Type B pancreatic cell (in vitro differentiated cells): Measurements from ENCODE around the gene BEST4. TPM values are rescaled to one million over a fixed set of nuclear protein-coding genes. Genes with fewer than 3 reads are reported as not detected.

Experiments used
- DNase-seq: peaks from one replicate; pipeline ENCODE4 v3.0.0; 2021; ENCODE audit warnings: mixed read lengths; ENCODE audit not compliant: unreplicated experiment; ENCODE audit errors: extremely low spot score
- H3K27ac Mint-ChIP-seq: 2 replicates; pipeline ENCODE4 v1.8.0; 2021; ENCODE audit warnings: mild to moderate bottlenecking, mixed read lengths
- H3K27me3 Mint-ChIP-seq: 2 replicates; pipeline ENCODE4 v1.8.0; 2021; ENCODE audit warnings: mixed read lengths
- H3K36me3 Mint-ChIP-seq: 2 replicates; pipeline ENCODE4 v1.8.0; 2021; ENCODE audit warnings: mixed read lengths
- H3K4me1 Mint-ChIP-seq: one replicate; pipeline ENCODE4 v1.8.0; 2021; ENCODE audit warnings: mixed read lengths; ENCODE audit not compliant: unreplicated experiment
- H3K4me3 Mint-ChIP-seq: 2 replicates; pipeline ENCODE4 v1.8.0; 2021; ENCODE audit warnings: mild to moderate bottlenecking, mixed read lengths
- H3K9me3 Mint-ChIP-seq: 2 replicates; pipeline ENCODE4 v1.8.0; 2021; ENCODE audit warnings: mixed read lengths
- CTCF ChIP-seq: fragments of 200-600 bp; sonication (generic); conservative IDR thresholded peaks from 2 replicates; pipeline ENCODE4 v1.5.0; 2021; ENCODE audit warnings: antibody characterized with exemption, mild to moderate bottlenecking
- total RNA-seq: library from RNA; stranded (reverse); gene quantifications from 2 replicates; pipeline ENCODE4 v1.2.1, GENCODE V29; 2021; ENCODE audit warnings: low replicate concordance

Gene BEST4
- total RNA-seq, 1 donor from 2014 or later, result 0.99 TPM

GRCh38 chr1:44759077-44759476 lies 28.9 kb downstream of the BEST4 start:
- no peak overlapping the region for H3K4me3 Mint-ChIP-seq
- no peaks in the 10 kb centered on the region for H3K4me1 Mint-ChIP-seq
- H3K27ac Mint-ChIP-seq, result no peak overlapping the region
- H3K9me3 Mint-ChIP-seq, result no peaks in the 10 kb centered on the region
- H3K27me3 Mint-ChIP-seq, result no peaks in the 10 kb centered on the region
- peaks cover 17% of the 10 kb centered on the region for H3K36me3 Mint-ChIP-seq
- TF ChIP-seq CTCF, result no peak
- no peak for DNase-seq

- no peak overlapping the region for H3K4me3 Mint-ChIP-seq
- H3K27ac Mint-ChIP-seq, result no peak overlapping the region
- H3K36me3 Mint-ChIP-seq, result peaks cover 5% of the 10 kb centered on the region
- no peaks in the 10 kb centered on the region for H3K27me3 Mint-ChIP-seq
- H3K9me3 Mint-ChIP-seq, result no peaks in the 10 kb centered on the region
- no peak for DNase-seq
- no peaks in the 10 kb centered on the region for H3K4me1 Mint-ChIP-seq
- no peak for TF ChIP-seq CTCF
Observed at GRCh38 chr1:44757420-44757819, 30.6 kb downstream of the BEST4 start.

DNA sequence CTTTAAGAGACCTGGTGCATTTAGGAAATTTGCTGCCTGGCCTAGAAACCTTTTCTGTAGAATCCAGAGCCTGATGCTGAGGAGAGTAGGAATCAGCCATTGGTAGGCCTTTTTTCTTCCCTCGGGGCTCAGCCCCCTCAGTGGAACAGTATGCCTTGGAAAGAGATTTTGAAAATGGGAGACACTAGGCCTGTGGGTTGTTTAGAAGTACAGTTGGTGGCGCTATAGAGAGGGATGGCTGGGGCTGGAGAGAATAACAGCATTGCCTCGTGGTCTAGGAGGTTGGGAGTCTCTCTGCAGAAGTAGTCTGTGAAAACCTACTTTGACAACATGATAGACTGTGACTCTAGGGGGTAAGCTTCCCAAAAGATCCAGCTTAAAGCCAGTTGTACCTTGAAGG lies 40.1 kb downstream of the BEST4 start:
- Mint-ChIP-seq H3K36me3 (peaks cover 8% of the 10 kb centered on the region), H3K9me3 (no peaks in the 10 kb centered on the region), H3K27ac (no peak overlapping the region), H3K4me3 (no peak overlapping the region), H3K27me3 (no peaks in the 10 kb centered on the region), H3K4me1 (peaks cover 4% of the 10 kb centered on the region)
- TF ChIP-seq CTCF, result no peak
- no peak for DNase-seq

DNA sequence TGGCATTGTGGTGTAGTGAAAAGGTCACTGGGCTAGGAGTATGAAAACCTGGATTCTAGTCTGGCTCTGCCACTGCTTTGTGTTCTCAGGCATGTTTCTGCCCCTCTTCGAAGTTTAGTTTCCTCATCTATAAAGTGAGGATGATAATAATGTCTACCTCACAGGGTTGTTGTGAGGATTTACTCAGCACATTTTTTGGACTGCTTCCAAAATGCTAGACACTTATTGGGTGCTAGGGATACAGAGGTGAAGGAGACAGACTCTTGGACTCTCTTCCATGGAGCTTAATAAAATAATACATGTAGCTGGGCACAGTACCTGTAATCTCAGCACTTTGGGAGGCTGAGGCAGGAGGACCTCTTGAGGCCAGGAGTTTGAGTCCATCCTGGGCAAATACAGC lies 44.8 kb downstream of the BEST4 start:
- H3K4me3 Mint-ChIP-seq, result peak overlapping the region; percentile 44
- no peak overlapping the region for H3K27ac Mint-ChIP-seq
- H3K9me3 Mint-ChIP-seq, result no peaks in the 10 kb centered on the region

GRCh38 chr1:44740179-44740617 lies 47.8 kb downstream of the BEST4 start:
- DNase-seq, result no peak
- no peaks in the 10 kb centered on the region for H3K9me3 Mint-ChIP-seq
- H3K27me3 Mint-ChIP-seq, result no peaks in the 10 kb centered on the region
- peak overlapping the region; percentile 92 for H3K4me3 Mint-ChIP-seq
- H3K36me3 Mint-ChIP-seq, result peaks cover 10% of the 10 kb centered on the region
- no peak for TF ChIP-seq CTCF
- H3K4me1 Mint-ChIP-seq, result peaks cover 16% of the 10 kb centered on the region
- peak overlapping the region; percentile 89 for H3K27ac Mint-ChIP-seq

More for the DNA sequence above, 44.8 kb downstream of the BEST4 start:
- Mint-ChIP-seq H3K36me3 (peaks cover 10% of the 10 kb centered on the region), H3K4me1 (peaks cover 16% of the 10 kb centered on the region), H3K27me3 (no peaks in the 10 kb centered on the region)
- no peak for TF ChIP-seq CTCF
- no peak for DNase-seq
